ENCODE data around the gene ZNF334.

The ZNF334 gene

GRCh38 chr20:46512943-46513844 is at the start of gene ZNF334:
Gene ZNF334, minus strand, starts transcription at chr20:46513559. Its CDS starts 1,457 bp downstream, at chr20:46512102.
- DNase-seq = no peak

GRCh38 chr20:46562373-46563169 is 49.2 kb upstream of the ZNF334 start:
- peak; percentile 59 to 71 for DNase-seq

- no peak for DNase-seq
Measured at GRCh38 chr20:46562009-46562372, 48.6 kb upstream of the ZNF334 start.

GRCh38 chr20:46559685-46560440 is 46.5 kb upstream of the ZNF334 start:
- DNase-seq = no peak

GRCh38 chr20:46559001-46559400 is 45.6 kb upstream of the ZNF334 start:
- no peak for DNase-seq

GRCh38 chr20:46558511-46558959 is 45.2 kb upstream of the ZNF334 start:
- no peak for DNase-seq

GRCh38 chr20:46557231-46557956 is 44.0 kb upstream of the ZNF334 start:
- no peak for DNase-seq

- DNase-seq = no peak
Measured at GRCh38 chr20:46555370-46555956, 42.1 kb upstream of the ZNF334 start.

- no peak for DNase-seq
Measured at GRCh38 chr20:46554828-46555227, 41.5 kb upstream of the ZNF334 start.

GRCh38 chr20:46553926-46554325 is 40.6 kb upstream of the ZNF334 start:
- no peak for DNase-seq

GRCh38 chr20:46552460-46553420 is 39.4 kb upstream of the ZNF334 start:
- peak; percentile 71 to 74 for DNase-seq

- DNase-seq = no peak
Measured at GRCh38 chr20:46551522-46552381, 38.4 kb upstream of the ZNF334 start.

GRCh38 chr20:46550461-46550860 is 37.1 kb upstream of the ZNF334 start, which contains the start of gene OCSTAMP:
Gene OCSTAMP, minus strand, starts transcription at chr20:46550654. Its CDS starts 94 bp downstream, at chr20:46550560.
- peak; percentile 47 to 60 for DNase-seq

- no peak for DNase-seq
Measured at GRCh38 chr20:46549188-46549972, 36.0 kb upstream of the ZNF334 start.

GRCh38 chr20:46548688-46549087 is 35.3 kb upstream of the ZNF334 start:
- no peak for DNase-seq

GRCh38 chr20:46547995-46548394 is 34.6 kb upstream of the ZNF334 start:
- DNase-seq = no peak

- DNase-seq = no peak
Measured at GRCh38 chr20:46546936-46547335, 33.6 kb upstream of the ZNF334 start.

GRCh38 chr20:46546298-46546697 is 32.9 kb upstream of the ZNF334 start:
- no peak for DNase-seq

- no peak for DNase-seq
Measured at GRCh38 chr20:46545827-46546138, 32.4 kb upstream of the ZNF334 start.

Data from Kasumi-1 (cell line).